Endothelial cell of umbilical vein (primary cell): ENCODE results near the gene CSGALNACT2. TPM values are rescaled to one million over a fixed set of nuclear protein-coding genes. Genes with fewer than 3 reads are reported as not detected.

Experiments used
- BruUV-seq: library from RNA; stranded (reverse); fragments of 400-500 nt; replicated peaks from 2 replicates; lab custom pipeline; 2021; lab: Mats Ljungman, UMichigan
- CTCF ChIA-PET: fragments of 300-600, 350-600 bp; sonication (Branson Sonifier 250); formaldehyde crosslinking; loops from one replicate; lab custom pipeline; 2021; ENCODE audit warnings: antibody characterized with exemption, inconsistent platforms; lab: Charles Lee
- POLR2A ChIA-PET: fragments of 300-600, 350-600 bp; sonication (Branson Sonifier 250); formaldehyde crosslinking; loops from one replicate; lab custom pipeline; 2021; ENCODE audit warnings: antibody characterized with exemption, inconsistent platforms; lab: Charles Lee
- DNase-seq: peaks from one replicate; pipeline ENCODE4 v3.0.0-alpha.2; 2011; ENCODE audit warnings: low read depth, low spot score
- FAIRE-seq: peaks from 2 replicates; lab custom pipeline; 2011; peaks lifted over from hg19 to GRCh38; lab: Jason Lieb, UNC
- H2AFZ ChIP-seq: 2 replicates; pipeline ENCODE4 v1.6.0; 2012; ENCODE audit warnings: low read depth, low read length, control low read depth, inconsistent platforms
- H3K27ac ChIP-seq: 2 replicates; pipeline ENCODE4 v1.5.1; 2011; ENCODE audit warnings: low read depth, mild to moderate bottlenecking, control low read depth, low read length, moderate library complexity; ENCODE audit not compliant: insufficient read depth
- H3K27me3 ChIP-seq, 2 experiments: 2 replicates each; pipeline versions ENCODE4 v1.6.0 to v1.6.1; 2011; ENCODE audit warnings: low read length in 2 of 2, mixed read lengths in 1 of 2; ENCODE audit not compliant: control insufficient read depth in 2 of 2, insufficient read depth in 2 of 2
- H3K36me3 ChIP-seq, 2 experiments: 2 replicates in 1 of 2; 3 replicates in 1 of 2; pipeline ENCODE4 v1.5.1; 2011; ENCODE audit warnings: low read length in 2 of 2, mild to moderate bottlenecking in 1 of 2, moderate library complexity in 1 of 2; ENCODE audit not compliant: control insufficient read depth in 2 of 2, insufficient read depth in 2 of 2; ENCODE audit errors: extremely low read depth in 1 of 2
- H3K4me1 ChIP-seq: 3 replicates; pipeline ENCODE4 v1.5.1; 2011; ENCODE audit warnings: mild to moderate bottlenecking, low read length; ENCODE audit not compliant: control insufficient read depth, insufficient read depth; ENCODE audit errors: extremely low read depth
- H3K4me2 ChIP-seq: 2 replicates; pipeline ENCODE4 v1.6.1; 2011; ENCODE audit warnings: low read length, control low read depth, mixed read lengths; ENCODE audit not compliant: insufficient read depth
- H3K4me3 ChIP-seq, 3 experiments: fragments of 200-600 bp in 1 of 3; sonication (generic), shearing (Covaris generic) in 1 of 3; replicated peaks in 1 of 3; 2 replicates each; pipeline ENCODE4 v1.5.1; 2011 to 2016; ENCODE audit warnings: control low read depth in 3 of 3, low read length in 3 of 3, mild to moderate bottlenecking in 2 of 3, inconsistent platforms in 1 of 3, low read depth in 1 of 3, moderate library complexity in 1 of 3; ENCODE audit not compliant: insufficient read depth in 1 of 3
- H3K79me2 ChIP-seq: 2 replicates; pipeline ENCODE4 v1.6.0; 2012; ENCODE audit warnings: low read length, inconsistent platforms; ENCODE audit not compliant: control insufficient read depth, insufficient read depth
- H3K9ac ChIP-seq: replicated peaks from 2 replicates; pipeline ENCODE3; 2011; ENCODE audit warnings: low read length, control low read depth; ENCODE audit not compliant: insufficient read depth; ENCODE audit errors: extremely low read depth
- H3K9me1 ChIP-seq: replicated peaks from 3 replicates; pipeline ENCODE4 v1.6.0; 2011; ENCODE audit warnings: mild to moderate bottlenecking, low read length; ENCODE audit not compliant: control insufficient read depth, insufficient read depth; ENCODE audit errors: extremely low read depth
- H3K9me3 ChIP-seq: replicated peaks from 2 replicates; pipeline ENCODE4 v1.5.1; 2012; ENCODE audit warnings: low read length, inconsistent platforms; ENCODE audit not compliant: control insufficient read depth, insufficient read depth
- H4K20me1 ChIP-seq: replicated peaks from 2 replicates; pipeline ENCODE3; 2011; ENCODE audit warnings: mild to moderate bottlenecking, low read length; ENCODE audit not compliant: control insufficient read depth, insufficient read depth; ENCODE audit errors: extremely low read depth
- EZH2 ChIP-seq: IDR thresholded peaks from 2 replicates; pipeline ENCODE4 v1.6.1; 2012; ENCODE audit warnings: borderline replicate concordance, low read depth, mild to moderate bottlenecking, moderate library complexity, low read length, inconsistent platforms; ENCODE audit not compliant: severe bottlenecking
- FOS ChIP-seq: IDR thresholded peaks from 2 replicates; pipeline ENCODE4 v1.6.1; 2011; ENCODE audit warnings: mild to moderate bottlenecking, low read length, moderate library complexity, borderline replicate concordance; ENCODE audit not compliant: insufficient read depth
- GATA2 ChIP-seq: IDR thresholded peaks from 2 replicates; pipeline ENCODE4 v1.7.0; 2011; ENCODE audit warnings: low read depth, mild to moderate bottlenecking, moderate library complexity, mixed read lengths, low read length; ENCODE audit not compliant: insufficient read length, insufficient read depth
- MYC ChIP-seq: IDR thresholded peaks from one replicate; pipeline ENCODE4 v1.6.1; 2011; ENCODE audit warnings: mild to moderate bottlenecking, low read depth, low read length
- POLR2AphosphoS5 ChIP-seq: IDR thresholded peaks from 2 replicates; pipeline ENCODE4 v1.6.1; 2012; ENCODE audit warnings: low read depth, mild to moderate bottlenecking, control low read depth, low read length, moderate library complexity; ENCODE audit not compliant: insufficient read depth
- dilution Hi-C: fragments of 300-500 bp; cut with MboI; formaldehyde crosslinking; loops from one replicate; pipeline ENCODE4 v1.15.0; 2019; ENCODE audit warnings: low sequenced_read_pairs; ENCODE audit not compliant: extremely low pct_ligation_motif_present
- intact Hi-C: fragments of 100-400 bp; cut with micrococcal nuclease; formaldehyde crosslinking; loops from one replicate; pipeline ENCODE4 v1.10.0; 2022
- polyA plus RNA-seq, 4 experiments: library from polyadenylated mRNA; depleted of rRNA in 3 of 4; stranded (reverse) in 3 of 4; unstranded in 1 of 4; fragments of >200 nt; gene quantifications; 2 replicates each; pipeline versions ENCODE4 v1.2.1 to v1.2.3, GENCODE V29; 2011 to 2012; ENCODE audit warnings: missing spikeins in 1 of 4
- total RNA-seq: library from RNA; stranded (reverse); gene quantifications from 2 replicates; pipeline ENCODE4 v1.2.3, GENCODE V29; 2021
- TF ChIP-seq, protein P1 (sequence below), 2 donors: IDR thresholded peaks; 1 replicate in 1 of 2; 2 replicates in 1 of 2; pipeline ENCODE4 v1.5.1; 2011; ENCODE audit warnings: low read length in 2 of 2, mild to moderate bottlenecking in 2 of 2, moderate library complexity in 2 of 2, control low read depth in 1 of 2, inconsistent platforms in 1 of 2, low read depth in 1 of 2; ENCODE audit not compliant: insufficient read depth in 1 of 2; ENCODE audit errors: extremely low read depth in 1 of 2

Gene CSGALNACT2
- total and polyA plus RNA-seq, 2 donors (not counting 3 experiments of a cell fraction or from before 2014, with no cell fraction given): 9.7 to 17.7 TPM

DNA sequence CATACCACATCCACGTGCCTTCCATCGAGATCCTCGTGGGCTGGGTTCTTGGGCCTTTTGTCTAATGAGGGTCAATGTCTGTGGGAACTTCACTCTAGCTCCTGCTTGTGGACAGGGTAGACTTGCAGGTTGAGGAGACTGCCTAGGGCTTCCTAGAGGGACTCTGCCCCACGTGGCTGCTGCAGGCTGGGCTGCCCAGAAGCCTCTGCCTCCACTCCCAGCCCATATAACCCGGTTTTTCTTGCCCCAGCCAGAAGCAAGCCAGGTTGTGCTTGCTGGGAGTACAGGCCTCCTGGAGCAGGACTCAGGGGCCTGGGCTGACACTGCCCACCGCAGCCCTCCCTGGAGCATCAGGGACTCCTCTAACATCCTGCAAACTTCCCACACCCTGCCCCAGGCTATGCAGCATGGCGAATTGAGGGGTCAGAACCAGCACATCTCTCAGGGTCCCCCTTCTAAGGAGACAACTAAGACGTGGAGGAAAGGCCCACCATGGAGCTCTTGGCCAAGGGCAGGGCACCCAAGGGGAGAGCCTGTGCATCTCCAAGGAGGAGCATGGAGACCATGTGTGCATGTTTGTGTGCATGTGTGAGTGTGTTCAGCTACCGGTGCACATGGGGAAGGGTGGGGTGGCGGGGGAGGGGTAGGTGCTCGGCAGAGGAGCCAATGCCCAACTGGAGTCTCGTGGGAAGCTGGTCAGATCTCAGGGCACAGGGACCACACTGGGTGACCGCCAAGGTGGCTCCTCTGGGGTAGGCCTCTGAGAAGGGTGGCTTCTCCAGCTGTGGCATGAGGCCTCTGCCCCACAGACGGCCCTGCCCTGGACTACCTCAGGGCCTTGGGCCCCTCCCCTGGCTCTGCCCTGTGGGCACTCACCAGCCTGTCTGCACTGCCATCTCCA is 66.0 kb downstream of the CSGALNACT2 start:
- intact Hi-C loops (loop anchor here (5.0 kb wide), 2 partner anchors 53 to 337 kb away; no protein-coding TSS in a partner anchor), dilution Hi-C loops (no loop called here)
- Histone ChIP-seq H3K27ac (no peak overlapping the region), H3K36me3 (no peaks in the 10 kb centered on the region), H3K79me2 (no peaks in the 10 kb centered on the region), H4K20me1 (no peaks in the 10 kb centered on the region), H3K4me2 (no peak overlapping the region), H3K9me3 (no peaks in the 10 kb centered on the region), H3K27me3 (no peaks in the 10 kb centered on the region), H3K9me1 (no peaks in the 10 kb centered on the region), H3K4me1 (no peaks in the 10 kb centered on the region), H3K9ac (no peak overlapping the region), H3K4me3 (no peak overlapping the region), H2AFZ (no peak overlapping the region)
- no TSS peak for BruUV-seq
- no peak for FAIRE-seq
- CTCF ChIA-PET: interaction anchor here (0.7 to 2.9 kb wide), 21 partner anchors 9 to 451 kb away, joined by 3 to 30 read pairs (median 4); partner anchors contain the start of gene CSGALNACT2
- TF ChIP-seq EZH2 (no peak), FOS (no peak)
- no peak for DNase-seq
- POLR2A ChIA-PET: no interaction called here

GRCh38 chr10:43204943-43205671 is 66.9 kb downstream of the CSGALNACT2 start:
- Histone ChIP-seq H3K9me1 (no peaks in the 10 kb centered on the region), H3K4me1 (no peaks in the 10 kb centered on the region), H3K9ac (no peak overlapping the region), H3K79me2 (no peaks in the 10 kb centered on the region), H3K4me2 (no peak overlapping the region), H4K20me1 (no peaks in the 10 kb centered on the region), H3K36me3 (no peaks in the 10 kb centered on the region), H3K4me3 (no peak overlapping the region), H3K27ac (no peak overlapping the region), H2AFZ (no peak overlapping the region), H3K9me3 (no peaks in the 10 kb centered on the region), H3K27me3 (no peaks in the 10 kb centered on the region)
- dilution Hi-C loops (no loop called here), intact Hi-C loops (loop anchor here (1.0 to 5.0 kb wide), 3 partner anchors 52 to 338 kb away; no protein-coding TSS in a partner anchor)
- no TSS peak for BruUV-seq
- ChIA-PET POLR2A (no interaction called here), CTCF (interaction anchor here (0.6 to 2.9 kb wide), 18 partner anchors 8 to 452 kb away, joined by 3 to 30 read pairs (median 4); partner anchors contain the start of gene CSGALNACT2)
- TF ChIP-seq, protein P1, sequence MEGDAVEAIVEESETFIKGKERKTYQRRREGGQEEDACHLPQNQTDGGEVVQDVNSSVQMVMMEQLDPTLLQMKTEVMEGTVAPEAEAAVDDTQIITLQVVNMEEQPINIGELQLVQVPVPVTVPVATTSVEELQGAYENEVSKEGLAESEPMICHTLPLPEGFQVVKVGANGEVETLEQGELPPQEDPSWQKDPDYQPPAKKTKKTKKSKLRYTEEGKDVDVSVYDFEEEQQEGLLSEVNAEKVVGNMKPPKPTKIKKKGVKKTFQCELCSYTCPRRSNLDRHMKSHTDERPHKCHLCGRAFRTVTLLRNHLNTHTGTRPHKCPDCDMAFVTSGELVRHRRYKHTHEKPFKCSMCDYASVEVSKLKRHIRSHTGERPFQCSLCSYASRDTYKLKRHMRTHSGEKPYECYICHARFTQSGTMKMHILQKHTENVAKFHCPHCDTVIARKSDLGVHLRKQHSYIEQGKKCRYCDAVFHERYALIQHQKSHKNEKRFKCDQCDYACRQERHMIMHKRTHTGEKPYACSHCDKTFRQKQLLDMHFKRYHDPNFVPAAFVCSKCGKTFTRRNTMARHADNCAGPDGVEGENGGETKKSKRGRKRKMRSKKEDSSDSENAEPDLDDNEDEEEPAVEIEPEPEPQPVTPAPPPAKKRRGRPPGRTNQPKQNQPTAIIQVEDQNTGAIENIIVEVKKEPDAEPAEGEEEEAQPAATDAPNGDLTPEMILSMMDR (IDR thresholded peaks at IDR 0.05; ENCODE audit: extremely low read depth in 1 of 2, insufficient read depth in 1 of 2, low read depth in 1 of 2, low read length in 2 of 2): peak; percentile 65 to 93
- no peak for TF ChIP-seq POLR2AphosphoS5
- no peak for TF ChIP-seq GATA2
- TF ChIP-seq MYC: no peak
- peak; percentile 73 for FAIRE-seq
- DNase-seq: peak; percentile 50
